ENCODE results near the gene NFE2L3.
A peak's percentile ranks its signal among the peaks of the same experiment; 100 is the strongest.
"Not testable (repeated sequence)": the region's sequence is repeated elsewhere in the genome, so short reads cannot be mapped to it uniquely, and the experiment has no call there.

NFE2L3 gene

GRCh38 chr7:26147646-26148306 lies 4.2 kb upstream of the NFE2L3 start:
- not testable (repeated sequence) for DNase-seq

GRCh38 chr7:26148307-26148700 lies 3.7 kb upstream of the NFE2L3 start:
- not testable (repeated sequence) for DNase-seq

- DNase-seq, result no peak
These were observed 2.5 kb upstream of the NFE2L3 start for GRCh38 chr7:26149391-26149977.

- DNase-seq, result no peak
These were observed 902 bp upstream of the NFE2L3 start for GRCh38 chr7:26151096-26151495.

- DNase-seq, result no peak
These were observed 397 bp upstream of the NFE2L3 start for GRCh38 chr7:26151650-26151952.

- DNase-seq, result peak; percentile 29
These were observed 813 bp downstream of the NFE2L3 start for GRCh38 chr7:26152782-26153240.

- DNase-seq, result no peak
These were observed 1.3 kb downstream of the NFE2L3 start for GRCh38 chr7:26153241-26153822.

GRCh38 chr7:26153823-26154783 lies 2.1 kb downstream of the NFE2L3 start:
- DNase-seq, result no peak

GRCh38 chr7:26155531-26156375 lies 3.8 kb downstream of the NFE2L3 start:
- DNase-seq, result no peak

GRCh38 chr7:26156451-26157420 lies 4.7 kb downstream of the NFE2L3 start:
- peak; percentile 34 for DNase-seq

- DNase-seq, result no peak
These were observed 5.6 kb downstream of the NFE2L3 start for GRCh38 chr7:26157520-26158105.

GRCh38 chr7:26159243-26159642 lies 7.2 kb downstream of the NFE2L3 start:
- no peak for DNase-seq

GRCh38 chr7:26160896-26161295 lies 8.9 kb downstream of the NFE2L3 start:
- no peak for DNase-seq

- DNase-seq, result no peak
These were observed 10.4 kb downstream of the NFE2L3 start for GRCh38 chr7:26162431-26162830.

GRCh38 chr7:26163804-26164203 lies 11.8 kb downstream of the NFE2L3 start:
- DNase-seq, result not testable (repeated sequence)

GRCh38 chr7:26165950-26166683 lies 14.1 kb downstream of the NFE2L3 start:
- no peak for DNase-seq

- DNase-seq, result no peak
These were observed 14.8 kb downstream of the NFE2L3 start for GRCh38 chr7:26166684-26167266.

- peak; percentile 51 for DNase-seq
These were observed 15.4 kb downstream of the NFE2L3 start for GRCh38 chr7:26167303-26167934.

GRCh38 chr7:26168458-26169023 lies 16.5 kb downstream of the NFE2L3 start:
- DNase-seq, result no peak

All from activated gamma-delta T cell treated with Interleukin-2 at 50 U/mL for 16 hours (primary cell).